CD4-positive, alpha-beta T cell treated with Interleukin-15 for 1 hour (primary cell): ENCODE results near the gene COX15.
A peak's percentile ranks its signal among the peaks of the same experiment; 100 is the strongest.
"Not testable (repeated sequence)": the region's sequence is repeated elsewhere in the genome, so short reads cannot be mapped to it uniquely, and the experiment has no call there.

Experiments used
- DNase-seq: peaks from one replicate; pipeline ENCODE4 v3.0.0-alpha.2; 2020

The COX15 gene

DNA sequence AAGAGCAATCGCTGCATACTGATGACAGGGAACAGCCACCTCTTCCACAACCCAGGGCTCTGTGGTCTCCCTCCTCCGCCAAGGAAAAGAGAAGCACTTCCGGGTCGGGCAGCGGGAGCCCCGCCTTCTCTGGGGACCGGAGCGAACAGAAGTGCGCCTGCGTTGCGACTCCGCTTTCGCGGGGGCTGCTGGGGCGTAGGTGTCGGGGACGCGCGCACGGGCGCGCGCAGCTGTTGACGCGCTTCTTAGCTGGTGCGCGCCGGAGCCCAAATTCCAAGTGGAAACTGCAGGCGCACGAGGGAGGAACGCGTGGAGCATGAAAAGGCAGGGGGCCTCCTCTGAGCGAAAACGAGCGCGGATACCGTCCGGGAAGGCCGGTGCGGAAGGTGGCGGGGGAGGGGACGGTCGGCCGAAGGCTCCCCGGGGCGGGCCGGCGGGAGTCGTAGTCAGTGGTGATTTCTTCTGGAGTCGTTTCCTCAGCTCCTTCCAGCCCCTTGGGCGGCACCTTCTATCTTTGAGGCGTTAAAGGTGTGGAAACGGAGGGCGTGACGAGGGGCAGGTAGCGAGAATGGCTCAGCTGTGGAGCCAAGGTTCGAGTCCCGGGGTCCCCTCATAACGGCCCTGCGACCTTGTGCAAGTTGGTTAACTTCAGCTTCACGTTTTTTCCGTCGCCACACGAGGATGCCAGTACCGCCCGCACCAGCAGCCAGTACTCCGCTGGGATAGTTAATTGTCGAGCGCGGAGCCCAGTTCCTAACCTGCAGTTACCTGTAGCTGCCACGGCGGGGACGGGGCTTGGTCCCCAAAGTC, at the start of gene COX15, which contains the start of gene CUTC:
Gene COX15, minus strand, starts transcription at position 95 of the 810 bp plus-strand sequence. Its CDS starts 78 bp downstream, at position 17.
Gene CUTC, plus strand, starts transcription at position 202 of the 810 bp plus-strand sequence. Its CDS starts 115 bp downstream, at position 317.
- peak; percentile 95 for DNase-seq

DNA sequence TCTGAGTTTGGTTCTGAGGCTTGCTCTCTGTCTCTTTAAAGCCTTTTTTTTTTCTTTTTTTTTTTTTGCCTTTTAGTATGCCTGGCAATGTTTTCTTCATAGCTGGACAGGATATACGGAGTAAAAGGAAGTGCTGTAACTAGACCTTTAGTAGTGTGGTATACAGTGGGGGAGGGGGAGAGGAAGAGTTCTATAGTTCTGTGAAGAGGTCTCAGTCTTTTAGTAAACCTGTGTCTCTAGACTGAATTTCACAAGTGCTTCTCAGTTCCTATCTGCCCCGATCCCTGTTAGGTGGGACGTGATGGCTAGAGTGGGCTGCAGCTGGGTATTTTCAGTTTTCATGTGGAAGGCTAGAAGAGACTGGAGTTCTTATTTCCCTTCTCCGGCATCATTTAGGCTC, 47.4 kb upstream of the COX15 start:
- no peak for DNase-seq

DNA sequence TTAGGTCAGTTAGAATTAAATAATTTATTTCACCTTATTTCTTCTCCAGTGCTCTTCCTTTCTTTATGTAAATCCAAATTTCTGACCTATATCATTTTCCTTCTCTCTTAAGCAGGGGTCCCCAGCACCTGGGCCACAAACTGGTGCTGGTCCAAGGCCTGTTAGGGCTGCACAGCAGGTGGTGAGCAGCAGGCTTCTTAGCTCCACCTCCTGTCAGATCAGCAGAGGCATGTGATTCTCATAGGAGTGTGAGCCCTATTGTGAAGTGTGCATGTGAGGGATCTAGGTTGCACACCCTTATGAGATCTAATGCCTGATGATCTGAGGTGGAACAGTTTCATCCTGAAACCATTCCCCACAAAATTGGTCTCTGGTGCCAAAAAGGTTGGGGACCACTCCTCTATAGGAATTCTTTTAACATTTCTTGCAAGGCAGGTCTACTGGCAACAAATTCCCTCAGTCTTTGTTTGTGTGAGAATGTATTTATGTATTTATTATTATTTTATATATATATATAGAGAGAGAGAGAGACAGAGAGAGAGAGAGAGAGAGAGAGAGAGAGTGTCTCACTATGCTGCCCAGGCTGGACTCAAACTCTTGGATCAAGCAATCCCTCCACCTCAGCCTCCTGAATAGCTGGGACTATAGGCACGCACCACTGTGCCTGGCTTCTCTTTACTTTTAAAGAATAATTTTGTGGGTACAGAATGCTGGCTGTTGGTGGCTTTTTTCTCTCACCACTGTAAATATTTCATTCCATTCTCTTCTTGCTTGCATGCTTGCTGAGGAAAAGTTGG, 46.2 kb upstream of the COX15 start:
- DNase-seq = no peak

DNA sequence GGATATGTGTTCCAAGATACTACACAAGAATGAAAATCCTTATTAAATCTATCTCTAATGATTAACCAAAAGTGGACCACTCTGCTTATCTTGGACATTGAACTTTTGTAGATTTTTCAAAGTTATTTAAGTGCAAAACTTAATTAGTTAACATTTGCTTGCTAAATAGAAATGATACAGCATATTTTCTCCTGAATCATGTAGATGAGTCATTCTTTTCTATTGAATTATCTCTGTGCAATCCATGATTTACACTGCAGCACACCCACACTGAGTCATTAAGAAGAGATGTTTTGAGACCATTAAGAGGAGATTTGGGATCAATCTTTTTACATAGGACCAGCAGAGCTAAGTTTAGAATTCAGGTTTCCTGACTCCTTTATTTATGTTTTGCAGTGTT, 43.9 kb upstream of the COX15 start:
- DNase-seq = no peak

DNA sequence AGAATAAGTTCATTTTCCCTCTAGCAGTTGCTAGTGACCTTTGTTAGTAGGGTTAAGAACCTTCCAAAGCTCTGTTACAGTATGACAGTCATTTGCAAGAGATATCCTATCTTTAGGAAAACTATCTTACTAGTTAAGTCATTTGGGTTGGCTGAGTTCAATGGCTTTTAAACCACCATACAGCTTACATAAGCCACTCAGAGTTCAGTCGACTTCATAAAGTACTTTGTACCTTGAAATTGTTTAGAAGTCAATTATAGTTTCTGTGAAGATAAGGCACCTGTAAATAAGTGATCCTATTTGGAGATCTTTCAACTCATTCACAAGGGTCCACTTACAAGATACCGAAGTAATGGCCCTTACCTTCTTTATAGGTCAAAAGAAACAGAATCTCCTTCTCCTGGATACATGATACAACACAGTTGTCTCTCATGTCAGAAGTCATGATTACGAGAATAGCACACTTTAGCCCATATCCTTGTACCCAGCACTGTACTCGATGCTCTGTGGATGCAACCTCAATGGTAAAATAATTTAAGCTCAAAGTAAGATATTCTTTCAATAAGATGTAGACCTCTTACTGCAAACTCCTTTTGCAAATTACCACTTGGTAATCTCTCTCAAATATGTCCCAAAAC, 38.6 kb upstream of the COX15 start:
- no peak for DNase-seq

DNA sequence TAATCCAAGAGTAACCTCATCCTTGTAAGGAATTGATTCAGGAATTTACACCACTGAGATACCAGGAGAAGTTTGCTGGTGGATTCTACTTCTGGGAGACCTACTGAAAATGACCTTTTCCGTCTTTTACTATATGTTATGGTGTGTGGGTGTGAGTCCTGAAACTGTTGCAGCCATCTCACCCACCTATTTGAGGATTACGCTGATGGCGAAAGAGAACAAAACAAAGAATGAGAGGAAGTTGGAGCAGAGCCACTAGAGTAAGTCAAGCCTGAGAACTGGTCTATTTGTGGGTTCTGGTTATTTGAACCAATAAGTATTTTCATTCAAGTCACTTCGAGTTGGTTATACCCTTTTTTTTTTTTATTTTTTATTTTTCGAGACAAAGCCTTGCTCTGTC, 37.8 kb upstream of the COX15 start:
- DNase-seq = no peak

DNA sequence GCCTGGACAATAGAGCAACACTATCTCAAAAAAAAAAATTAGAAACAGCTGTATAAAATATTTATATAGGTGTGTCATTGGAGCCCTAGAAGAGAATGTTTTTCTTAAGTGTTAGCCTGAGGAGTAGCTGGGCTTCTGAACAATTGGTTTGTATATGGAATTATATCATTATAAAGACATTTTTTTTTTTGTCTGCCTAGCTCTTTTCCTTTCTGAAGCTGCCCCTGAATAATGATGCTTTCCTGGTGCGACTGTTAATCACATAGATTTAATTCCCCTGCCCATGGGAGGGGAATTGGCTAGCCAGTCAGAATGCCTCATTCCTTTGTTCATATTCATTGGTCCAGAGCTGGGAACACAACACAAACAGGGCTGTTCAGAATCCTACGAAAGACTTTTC, 36.6 kb upstream of the COX15 start:
- DNase-seq = no peak

DNA sequence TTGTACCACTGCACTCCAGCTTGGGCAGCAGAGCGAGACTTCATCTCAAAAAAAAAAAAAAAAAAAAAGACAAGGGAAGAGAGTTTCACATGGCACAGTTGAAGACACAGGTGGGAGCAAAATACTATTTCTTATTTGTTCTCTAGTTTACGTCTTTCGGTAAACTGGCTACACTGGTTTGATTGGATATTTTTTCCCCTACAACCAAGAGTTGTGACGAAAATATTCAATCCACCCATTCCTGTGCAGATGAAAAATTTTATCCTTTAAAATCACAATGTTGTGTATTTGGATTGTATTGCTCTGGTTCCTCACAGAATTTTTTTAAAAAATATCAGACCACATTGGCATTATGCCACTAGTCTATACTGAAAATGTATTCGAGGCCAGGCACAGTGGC, 36.0 kb upstream of the COX15 start:
- DNase-seq = no peak

DNA sequence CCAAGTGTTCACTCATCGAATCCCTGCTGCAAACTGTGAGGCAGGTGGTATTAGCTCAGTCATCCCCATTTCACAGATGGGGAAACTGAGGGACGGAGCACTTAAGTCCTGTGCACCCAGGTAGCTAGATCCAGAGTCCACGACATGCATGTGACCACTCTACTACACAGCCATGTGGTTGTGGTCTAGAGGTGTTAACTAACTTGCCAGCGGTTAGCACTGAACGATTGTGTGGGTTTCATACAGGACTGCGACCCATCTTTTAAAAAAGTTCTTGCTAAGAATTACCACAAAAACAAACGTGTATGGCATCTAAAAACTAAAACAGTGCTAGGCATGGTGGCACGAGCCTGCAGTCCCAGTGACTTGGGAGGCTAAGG, 34.4 kb upstream of the COX15 start:
- no peak for DNase-seq

DNA sequence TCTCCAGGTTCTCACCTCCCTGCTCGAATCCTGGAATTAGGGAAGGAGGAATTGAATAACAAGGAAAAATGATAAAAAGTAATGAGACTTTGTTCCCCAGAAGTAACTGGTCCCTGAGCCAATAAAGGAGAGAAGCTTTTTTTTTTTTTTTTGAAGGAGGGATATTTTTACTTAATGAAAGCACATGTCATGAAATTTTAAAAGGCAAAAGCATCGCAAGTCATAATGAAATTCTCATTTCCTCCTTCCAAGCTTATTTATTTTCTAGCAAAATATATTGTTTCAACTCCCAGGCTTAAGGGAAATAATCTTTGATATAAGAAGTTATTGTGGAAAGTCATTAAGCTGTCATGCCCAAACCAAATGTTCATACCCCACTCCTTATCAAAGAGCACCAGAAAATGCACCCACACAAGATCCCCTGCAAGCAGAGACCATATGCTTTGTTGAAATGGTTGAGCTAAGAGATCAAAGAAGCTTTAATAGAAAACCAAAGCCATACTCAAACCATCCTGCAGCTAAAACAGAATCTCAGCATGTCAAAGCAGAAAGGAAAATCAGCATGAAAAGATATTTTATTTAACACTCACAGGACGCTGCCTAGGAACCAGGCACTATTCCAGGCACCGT, 33.9 kb upstream of the COX15 start:
- DNase-seq = no peak

DNA sequence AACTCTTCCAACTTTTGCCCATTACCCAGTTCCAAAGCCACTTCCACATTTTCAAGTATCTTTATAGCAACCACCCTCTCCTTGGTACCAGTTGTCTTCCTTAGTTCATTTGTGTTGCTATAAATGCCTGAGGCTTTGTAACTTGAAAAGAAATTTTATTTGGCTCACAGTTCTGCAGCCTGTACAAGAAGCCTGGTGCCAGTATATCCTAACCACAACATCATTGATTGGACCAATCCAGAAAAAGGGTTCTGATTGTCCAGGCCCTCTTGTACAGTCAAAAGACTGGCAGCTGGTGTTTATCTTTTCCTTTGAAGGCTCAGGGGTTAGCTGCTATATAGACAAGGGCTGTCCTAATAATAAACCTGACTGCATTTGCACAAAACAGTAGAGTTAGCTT, 29.4 kb upstream of the COX15 start:
- no peak for DNase-seq

DNA sequence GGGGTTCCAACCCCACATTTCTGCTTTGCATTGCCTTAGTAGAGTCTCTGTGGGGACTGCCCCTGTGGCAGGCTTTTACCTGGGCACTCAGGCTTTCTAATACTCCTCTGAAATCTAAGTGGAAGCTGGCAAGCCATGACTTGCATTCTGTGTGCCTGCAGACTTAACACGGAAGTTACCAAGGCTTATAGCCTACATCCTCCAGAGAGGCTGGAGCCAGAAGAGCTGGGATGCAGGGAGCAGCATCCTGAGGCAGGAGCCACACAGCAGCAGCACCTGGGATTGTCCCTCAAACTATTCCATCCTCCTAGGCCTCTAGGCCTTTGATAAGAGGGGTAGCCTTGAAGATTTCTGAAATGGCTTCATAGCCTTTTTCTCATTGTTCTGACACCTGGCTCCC, 28.4 kb upstream of the COX15 start:
- no peak for DNase-seq

DNA sequence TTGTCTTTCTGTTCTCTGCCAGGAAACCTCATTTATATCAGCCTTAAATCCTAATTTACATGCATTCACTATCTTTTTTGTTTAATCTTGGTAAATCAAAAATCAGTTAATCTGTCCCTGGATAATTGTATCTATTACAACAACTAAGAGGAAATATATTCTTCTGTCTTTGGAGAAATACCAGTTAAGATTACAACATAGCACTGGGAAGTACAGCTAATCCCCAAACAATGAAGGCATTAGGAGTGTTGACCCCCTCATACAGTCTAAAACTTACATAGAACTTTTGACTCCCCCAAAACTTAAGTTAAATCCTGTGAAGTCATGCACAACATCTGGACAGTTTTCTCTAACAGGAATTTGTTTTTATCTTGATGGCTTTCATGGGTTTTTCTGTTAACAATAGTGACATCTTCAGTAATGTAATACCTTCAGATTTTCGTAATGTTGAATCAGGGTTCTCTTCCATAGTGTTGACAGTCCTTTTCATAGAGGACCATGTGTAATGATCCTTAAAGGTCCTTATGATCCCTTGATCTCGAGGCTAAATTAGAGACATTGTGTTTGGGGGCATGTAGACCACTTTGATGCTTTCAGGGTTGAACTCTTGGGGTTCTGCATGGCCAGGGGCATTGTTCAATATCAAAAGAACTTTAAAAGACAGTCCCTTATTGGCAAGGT, 26.4 kb upstream of the COX15 start:
- DNase-seq = no peak

DNA sequence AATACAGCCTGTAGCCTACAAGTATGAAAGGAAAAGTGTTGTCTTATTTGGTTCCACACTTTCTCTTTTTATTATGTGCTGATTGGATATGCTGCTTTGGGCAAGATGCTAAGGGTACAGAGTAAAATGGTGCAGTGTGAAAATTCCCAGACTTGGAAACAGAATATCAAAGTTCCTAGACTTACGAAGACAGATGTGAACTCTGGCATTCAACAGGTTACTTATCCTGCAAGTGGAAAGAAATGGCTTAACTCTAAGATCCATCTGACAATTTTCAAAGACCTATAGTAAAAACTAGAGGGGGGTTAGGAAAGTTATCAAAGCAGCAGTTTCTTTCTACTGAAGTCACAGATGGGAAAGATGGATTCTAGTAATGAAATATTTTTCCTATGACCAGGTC, 24.2 kb upstream of the COX15 start:
- DNase-seq = no peak

DNA sequence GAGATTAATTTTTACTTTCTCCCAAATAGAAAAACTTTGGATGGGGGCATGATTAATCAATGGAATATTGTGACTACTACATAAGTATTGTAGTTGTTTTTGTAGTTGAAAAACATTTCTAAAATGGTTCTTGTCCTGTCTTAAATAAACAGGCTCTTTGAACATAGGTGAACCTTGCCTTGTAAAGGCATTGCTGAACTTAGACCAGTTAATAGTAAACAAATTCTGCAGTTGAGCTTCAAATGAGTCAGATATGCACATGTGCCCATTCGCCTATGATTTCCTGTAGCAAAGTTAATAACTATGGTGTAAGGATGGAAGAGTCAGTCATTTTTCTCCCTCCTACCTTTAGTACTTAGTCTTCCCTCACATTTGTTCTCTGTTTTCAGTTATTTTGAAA, 22.7 kb upstream of the COX15 start:
- DNase-seq = no peak

DNA sequence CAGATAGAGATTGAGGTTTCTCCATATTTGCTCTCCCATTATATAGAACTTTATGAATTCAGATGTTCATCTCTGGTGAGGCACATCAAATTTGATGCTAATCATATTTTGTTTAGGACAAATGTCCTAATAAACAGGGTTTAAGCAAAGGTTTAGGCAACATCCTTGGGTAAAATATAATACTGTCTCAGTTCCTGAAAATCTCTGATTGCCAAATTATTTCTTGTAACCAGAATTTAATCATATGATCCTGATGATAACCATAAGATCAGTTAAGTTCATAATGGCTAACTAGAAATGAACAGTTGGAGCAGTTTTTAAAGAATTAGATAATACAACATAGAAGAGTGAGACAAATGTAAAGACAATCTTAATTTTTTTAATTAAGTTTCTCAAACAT, 18.7 kb upstream of the COX15 start:
- DNase-seq = no peak

DNA sequence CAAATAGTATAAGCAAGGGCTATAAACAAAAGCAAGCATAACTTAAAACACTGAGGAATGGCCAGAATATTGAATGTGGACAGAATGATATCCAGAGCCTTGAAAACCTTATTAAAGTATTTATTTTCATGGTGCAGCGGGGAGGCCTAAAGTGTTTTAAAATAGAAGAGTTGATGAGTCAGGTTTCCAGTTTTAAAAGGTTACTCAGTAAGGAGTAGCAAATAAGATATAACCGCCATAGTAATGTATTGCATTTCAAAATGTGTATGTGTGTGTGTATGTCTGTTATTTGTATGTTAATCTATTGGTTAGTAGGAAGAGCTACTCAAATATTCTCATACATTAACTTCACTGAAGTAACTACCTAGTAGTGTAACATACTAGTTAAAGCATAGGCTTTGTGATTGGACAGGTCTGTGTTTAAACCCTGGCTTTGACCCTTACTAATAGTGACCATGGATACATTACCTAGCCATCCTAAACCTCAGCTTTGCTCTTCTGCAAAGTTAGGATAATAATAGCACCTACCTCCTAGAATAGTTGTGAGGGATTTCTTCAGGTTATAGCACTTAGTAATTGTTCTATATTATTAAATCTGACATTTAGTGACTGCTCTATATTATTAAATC, 17.0 kb upstream of the COX15 start:
- no peak for DNase-seq

DNA sequence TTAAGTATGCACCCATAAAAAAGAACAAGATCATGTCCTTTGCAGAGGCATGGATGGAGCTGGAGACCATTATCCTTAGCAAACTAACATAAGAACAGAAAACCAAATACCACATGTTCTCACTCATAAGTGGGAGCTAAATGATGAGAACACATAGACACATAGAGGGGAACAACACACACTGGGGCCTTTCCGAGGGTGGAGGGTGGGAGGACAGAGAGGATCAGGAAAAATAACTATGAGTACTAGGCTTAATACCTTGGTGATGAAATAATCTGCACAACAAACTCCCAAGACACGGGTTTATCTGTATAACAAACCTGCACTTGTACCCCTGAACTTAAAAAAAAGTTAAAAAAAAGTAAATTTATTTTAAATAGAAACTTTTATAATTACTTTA, 14.2 kb upstream of the COX15 start:
- not testable (repeated sequence) for DNase-seq

DNA sequence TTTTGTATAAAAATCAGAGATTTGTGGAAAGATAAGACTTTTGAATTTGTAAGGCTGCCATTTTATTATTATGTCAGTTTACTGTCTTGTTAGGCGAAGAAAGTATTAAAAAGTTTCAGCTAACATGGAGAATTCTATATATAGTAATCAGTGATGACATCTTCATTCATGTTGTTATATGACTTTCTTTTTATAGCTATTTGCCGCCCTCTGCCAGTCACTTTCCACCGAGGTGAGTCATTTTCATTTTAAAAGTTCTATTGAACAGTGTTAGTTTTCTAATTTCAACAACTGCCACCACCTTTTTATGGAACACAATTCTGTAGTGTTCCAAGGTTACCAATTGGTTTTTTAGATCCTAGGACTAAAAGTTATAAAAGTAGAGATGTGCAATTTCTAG, 11.9 kb upstream of the COX15 start:
- no peak for DNase-seq

DNA sequence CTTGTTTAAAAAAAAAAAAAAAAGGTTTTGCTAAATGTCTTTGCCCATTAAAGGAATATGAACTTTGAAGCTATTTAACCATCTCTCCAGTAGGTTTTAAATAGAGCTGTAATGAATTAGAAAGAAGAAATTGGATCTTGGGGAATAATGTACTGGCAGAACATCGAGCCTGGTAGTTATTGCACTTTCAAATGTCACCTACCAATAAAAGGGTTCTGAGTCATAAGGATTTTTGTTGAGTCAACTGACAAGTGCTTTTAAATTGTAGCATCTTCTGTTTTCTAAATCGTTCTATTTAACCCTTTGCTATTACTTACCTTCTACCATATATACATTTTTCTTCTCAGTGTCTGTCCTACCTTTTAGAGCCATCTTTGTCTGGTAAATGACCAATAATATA, 10.8 kb upstream of the COX15 start:
- DNase-seq = no peak

DNA sequence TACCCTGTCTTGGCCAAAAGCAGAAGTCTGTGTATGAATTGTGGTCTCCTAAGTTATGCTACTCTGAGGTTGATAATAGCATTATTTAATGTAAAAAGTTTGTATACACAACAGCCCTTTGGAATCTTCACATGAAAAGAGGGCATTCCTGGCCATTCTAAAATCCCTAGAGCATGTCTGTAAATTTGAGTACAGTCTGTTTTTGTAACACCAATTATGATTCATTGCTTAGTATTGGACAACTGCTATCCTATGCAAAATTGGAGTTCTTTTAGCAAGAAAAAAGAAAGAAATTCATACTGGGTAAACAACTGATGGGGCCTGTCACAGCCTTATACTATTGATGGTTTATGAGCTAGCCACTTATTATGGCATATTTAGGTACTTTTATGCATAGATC, 10.3 kb upstream of the COX15 start:
- no peak for DNase-seq

DNA sequence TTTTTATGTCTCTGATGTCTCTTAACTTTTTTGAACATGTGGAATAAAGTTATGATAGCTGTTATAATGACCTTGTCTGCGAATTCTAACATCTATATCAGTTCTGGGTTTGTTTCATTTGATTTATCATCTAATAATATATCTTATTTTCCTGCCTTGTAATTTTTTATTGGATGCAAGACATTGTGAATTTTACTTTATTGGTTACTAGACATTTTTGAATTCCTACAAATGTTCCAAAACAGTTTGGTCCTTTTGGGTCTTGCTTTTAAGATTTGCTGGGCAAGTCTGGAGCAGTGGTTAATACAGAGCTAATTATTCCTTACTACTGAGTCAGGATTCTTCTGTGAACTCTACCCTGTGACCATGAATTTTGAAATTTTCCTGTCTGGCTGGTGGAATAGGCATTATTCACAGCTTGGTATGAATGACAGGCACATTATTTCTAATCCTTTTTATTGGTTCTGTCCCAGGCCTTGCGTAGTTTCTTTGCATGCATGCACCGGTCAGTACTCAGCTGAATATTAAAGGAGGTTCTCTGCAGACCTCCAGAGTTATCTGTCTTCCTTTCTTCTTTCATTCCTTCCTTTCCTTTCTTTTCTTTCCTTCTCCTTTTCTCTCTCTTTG, 9.1 kb upstream of the COX15 start:
- DNase-seq = no peak
